ENCODE results near the gene SMYD3. TPM values are rescaled to one million over a fixed set of nuclear protein-coding genes. Genes with fewer than 3 reads are reported as not detected.

Gene SMYD3
- total RNA-seq, 1 donor from 2014 or later, result 20.8 TPM

DNA sequence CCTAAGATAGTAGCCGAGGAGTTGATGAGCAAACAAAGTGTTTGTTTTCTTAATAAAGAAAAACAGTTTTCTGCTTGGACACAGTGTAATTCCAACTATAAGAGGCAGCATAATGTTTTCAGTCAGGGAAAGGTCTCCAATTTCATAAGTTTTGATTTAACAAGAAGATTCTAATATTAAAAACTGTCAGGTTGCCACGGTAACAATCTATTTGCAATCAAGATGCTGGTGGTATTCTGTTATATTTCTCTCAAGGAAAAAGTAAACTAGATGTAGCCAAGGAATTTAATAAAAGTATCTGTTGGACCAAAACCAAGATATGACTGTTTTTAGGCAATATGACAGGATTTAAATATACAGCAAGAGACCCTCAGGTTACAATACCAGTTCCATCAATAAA is 211.7 kb downstream of the SMYD3 start:
- H3K27me3 Mint-ChIP-seq, result no peaks in the 10 kb centered on the region
- intact Hi-C loops (cut with micrococcal nuclease), result no loop called here
- ATAC-seq (ENCODE audit: low read depth) (no peak), DNase-seq (no peak)
- ChIA-PET POLR2A (no interaction called here), CTCF (no interaction called here)
- no peaks in the 10 kb centered on the region for H3K9me3 Mint-ChIP-seq
- H3K4me3 Mint-ChIP-seq, result no peak overlapping the region
- H3K36me3 Mint-ChIP-seq (ENCODE audit: low read depth), result no peaks in the 10 kb centered on the region
- H3K27ac Mint-ChIP-seq, result no peak overlapping the region
- peaks cover 4% of the 10 kb centered on the region for H3K4me1 Mint-ChIP-seq
- TF ChIP-seq, protein P1, sequence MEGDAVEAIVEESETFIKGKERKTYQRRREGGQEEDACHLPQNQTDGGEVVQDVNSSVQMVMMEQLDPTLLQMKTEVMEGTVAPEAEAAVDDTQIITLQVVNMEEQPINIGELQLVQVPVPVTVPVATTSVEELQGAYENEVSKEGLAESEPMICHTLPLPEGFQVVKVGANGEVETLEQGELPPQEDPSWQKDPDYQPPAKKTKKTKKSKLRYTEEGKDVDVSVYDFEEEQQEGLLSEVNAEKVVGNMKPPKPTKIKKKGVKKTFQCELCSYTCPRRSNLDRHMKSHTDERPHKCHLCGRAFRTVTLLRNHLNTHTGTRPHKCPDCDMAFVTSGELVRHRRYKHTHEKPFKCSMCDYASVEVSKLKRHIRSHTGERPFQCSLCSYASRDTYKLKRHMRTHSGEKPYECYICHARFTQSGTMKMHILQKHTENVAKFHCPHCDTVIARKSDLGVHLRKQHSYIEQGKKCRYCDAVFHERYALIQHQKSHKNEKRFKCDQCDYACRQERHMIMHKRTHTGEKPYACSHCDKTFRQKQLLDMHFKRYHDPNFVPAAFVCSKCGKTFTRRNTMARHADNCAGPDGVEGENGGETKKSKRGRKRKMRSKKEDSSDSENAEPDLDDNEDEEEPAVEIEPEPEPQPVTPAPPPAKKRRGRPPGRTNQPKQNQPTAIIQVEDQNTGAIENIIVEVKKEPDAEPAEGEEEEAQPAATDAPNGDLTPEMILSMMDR (IDR thresholded peaks at IDR 0.05), result no peak

- no peak for DNase-seq
- H3K36me3 Mint-ChIP-seq (ENCODE audit: low read depth), result no peaks in the 10 kb centered on the region
- no peak overlapping the region for H3K4me3 Mint-ChIP-seq
- H3K27ac Mint-ChIP-seq, result no peak overlapping the region
- intact Hi-C loops (cut with micrococcal nuclease), result no loop called here
- H3K27me3 Mint-ChIP-seq, result no peaks in the 10 kb centered on the region
- CTCF ChIA-PET, result no interaction called here
- peaks cover 4% of the 10 kb centered on the region for H3K4me1 Mint-ChIP-seq
- POLR2A ChIA-PET, result no interaction called here
- TF ChIP-seq, protein P1 (IDR thresholded peaks at IDR 0.05), result no peak
- H3K9me3 Mint-ChIP-seq, result no peaks in the 10 kb centered on the region
- no peak for ATAC-seq (ENCODE audit: low read depth)
Measured at GRCh38 chr1:246294263-246294662, 212.8 kb downstream of the SMYD3 start.

DNA sequence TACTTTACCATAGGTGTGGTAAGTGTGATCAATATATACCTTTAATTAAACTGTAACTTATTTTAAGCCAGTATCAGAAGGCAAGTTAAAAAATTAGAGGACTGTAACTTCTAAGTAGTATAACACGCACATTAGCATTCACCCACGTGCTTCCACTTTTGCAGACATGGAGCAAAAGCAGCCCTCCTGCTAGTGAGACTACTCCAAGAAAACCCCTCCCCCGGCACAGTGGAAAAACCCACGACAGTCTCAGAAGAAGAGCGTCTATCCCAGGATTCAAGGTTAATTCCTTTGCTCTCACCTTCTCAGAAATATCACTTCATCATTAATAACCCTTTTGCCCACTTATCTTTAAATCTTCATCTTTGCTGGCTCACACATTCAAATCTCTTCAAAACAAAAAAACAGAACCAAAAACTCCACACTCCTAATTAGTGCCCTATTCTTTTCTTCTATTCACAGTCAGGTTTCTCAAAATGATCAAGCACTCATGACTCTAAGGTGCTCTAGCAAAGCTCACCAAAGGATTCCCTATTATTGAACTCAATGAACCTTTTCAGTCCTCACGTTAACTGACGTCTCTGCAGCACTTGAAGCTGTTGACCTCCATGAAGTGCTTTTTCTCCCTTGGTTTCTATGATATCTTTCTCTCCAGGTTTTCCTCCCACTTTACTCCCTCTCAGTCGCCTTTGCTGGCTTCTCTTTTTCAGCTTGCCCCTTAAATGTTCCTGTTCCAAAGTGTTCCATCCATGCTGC is 213.5 kb downstream of the SMYD3 start:
- CTCF ChIA-PET, result no interaction called here
- Mint-ChIP-seq H3K36me3 (ENCODE audit: low read depth) (no peaks in the 10 kb centered on the region), H3K27ac (no peak overlapping the region), H3K27me3 (no peaks in the 10 kb centered on the region), H3K4me1 (peaks cover 4% of the 10 kb centered on the region), H3K9me3 (no peaks in the 10 kb centered on the region), H3K4me3 (no peak overlapping the region)
- intact Hi-C loops (cut with micrococcal nuclease), result no loop called here
- no peak for ATAC-seq (ENCODE audit: low read depth)
- POLR2A ChIA-PET, result no interaction called here
- no peak for DNase-seq
- TF ChIP-seq, protein P1 (IDR thresholded peaks at IDR 0.05), result no peak

DNA sequence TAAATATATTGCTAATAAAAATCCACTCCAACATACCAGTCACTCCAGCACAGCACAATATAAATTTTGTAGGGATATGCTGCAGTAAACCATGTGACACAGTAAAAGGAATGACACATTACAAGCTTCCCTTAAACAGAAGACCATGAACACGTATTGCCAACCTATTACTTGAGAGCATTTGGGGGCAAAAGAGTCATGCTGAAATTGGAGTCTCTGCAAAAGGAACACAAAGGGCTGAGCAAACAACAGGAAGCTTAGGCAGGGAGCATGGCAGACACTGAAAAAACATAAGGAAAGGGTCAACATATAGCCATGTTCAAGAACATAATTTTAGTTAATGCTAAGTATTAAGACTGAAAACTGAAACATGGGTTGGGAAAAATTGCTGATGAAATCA is 214.5 kb downstream of the SMYD3 start:
- Mint-ChIP-seq H3K36me3 (ENCODE audit: low read depth) (no peaks in the 10 kb centered on the region), H3K27ac (no peak overlapping the region), H3K4me1 (peaks cover 4% of the 10 kb centered on the region), H3K9me3 (no peaks in the 10 kb centered on the region), H3K4me3 (no peak overlapping the region), H3K27me3 (no peaks in the 10 kb centered on the region)
- TF ChIP-seq, protein P1 (IDR thresholded peaks at IDR 0.05), result no peak
- DNase-seq (no peak), ATAC-seq (ENCODE audit: low read depth) (no peak)
- POLR2A ChIA-PET, result no interaction called here
- CTCF ChIA-PET, result no interaction called here
- intact Hi-C loops (cut with micrococcal nuclease), result no loop called here

- CTCF ChIA-PET, result no interaction called here
- intact Hi-C loops (cut with micrococcal nuclease), result no loop called here
- Mint-ChIP-seq H3K36me3 (ENCODE audit: low read depth) (no peaks in the 10 kb centered on the region), H3K9me3 (no peaks in the 10 kb centered on the region), H3K4me3 (no peak overlapping the region), H3K27me3 (no peaks in the 10 kb centered on the region), H3K4me1 (peaks cover 3% of the 10 kb centered on the region), H3K27ac (no peak overlapping the region)
- ATAC-seq (ENCODE audit: low read depth), result no peak
- no peak for DNase-seq
- POLR2A ChIA-PET, result no interaction called here
- TF ChIP-seq, protein P1 (IDR thresholded peaks at IDR 0.05), result no peak
Measured at GRCh38 chr1:246291127-246291526, 216.0 kb downstream of the SMYD3 start.
